Suprapubic skin (tissue), 3 donors: ENCODE results near the gene LRP1B.
"Not testable (repeated sequence)": the region's sequence is repeated elsewhere in the genome, so short reads cannot be mapped to it uniquely, and the experiment has no call there.

Experiments used
- POLR2A ChIP-seq, 2 donors: fragments of 450-650 bp; IDR thresholded peaks; one replicate each; pipeline ENCODE4 v1.6.1; 2017; ENCODE audit warnings: antibody characterized with exemption in 2 of 2, mild to moderate bottlenecking in 2 of 2, moderate library complexity in 2 of 2
- TF ChIP-seq, protein P1 (sequence below), 2 donors: fragments of 200-600 bp in 1 of 2; fragments of 450-650 bp in 1 of 2; sonication (generic) in 1 of 2; IDR thresholded peaks; one replicate each; pipeline ENCODE4 v1.5.1; 2016 to 2019; ENCODE audit warnings: antibody characterized with exemption in 2 of 2, mild to moderate bottlenecking in 1 of 2, moderate library complexity in 1 of 2

DNA sequence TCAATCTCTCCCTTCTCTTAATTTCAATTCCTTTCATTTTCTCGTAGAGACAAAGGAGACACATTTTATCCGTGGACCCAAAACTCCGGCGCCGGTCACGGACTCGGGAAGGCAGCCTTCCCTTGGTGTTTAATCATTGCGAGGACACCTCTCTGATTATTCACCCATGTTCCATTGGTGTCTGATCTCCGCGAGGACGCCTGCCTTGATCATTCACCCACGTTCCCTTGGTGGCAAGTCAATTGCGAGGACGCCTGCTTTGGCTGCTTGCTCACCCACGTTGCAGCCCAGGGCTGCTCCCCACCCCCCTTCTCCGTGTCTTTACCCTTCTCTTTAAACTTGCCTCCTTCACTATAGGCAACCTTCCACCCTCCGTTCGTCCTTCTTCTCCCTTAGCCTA, 1703.8 kb downstream of the LRP1B start:
- not testable (repeated sequence) for TF ChIP-seq POLR2A (IDR thresholded peaks at IDR 0.05)
- TF ChIP-seq, protein P1, sequence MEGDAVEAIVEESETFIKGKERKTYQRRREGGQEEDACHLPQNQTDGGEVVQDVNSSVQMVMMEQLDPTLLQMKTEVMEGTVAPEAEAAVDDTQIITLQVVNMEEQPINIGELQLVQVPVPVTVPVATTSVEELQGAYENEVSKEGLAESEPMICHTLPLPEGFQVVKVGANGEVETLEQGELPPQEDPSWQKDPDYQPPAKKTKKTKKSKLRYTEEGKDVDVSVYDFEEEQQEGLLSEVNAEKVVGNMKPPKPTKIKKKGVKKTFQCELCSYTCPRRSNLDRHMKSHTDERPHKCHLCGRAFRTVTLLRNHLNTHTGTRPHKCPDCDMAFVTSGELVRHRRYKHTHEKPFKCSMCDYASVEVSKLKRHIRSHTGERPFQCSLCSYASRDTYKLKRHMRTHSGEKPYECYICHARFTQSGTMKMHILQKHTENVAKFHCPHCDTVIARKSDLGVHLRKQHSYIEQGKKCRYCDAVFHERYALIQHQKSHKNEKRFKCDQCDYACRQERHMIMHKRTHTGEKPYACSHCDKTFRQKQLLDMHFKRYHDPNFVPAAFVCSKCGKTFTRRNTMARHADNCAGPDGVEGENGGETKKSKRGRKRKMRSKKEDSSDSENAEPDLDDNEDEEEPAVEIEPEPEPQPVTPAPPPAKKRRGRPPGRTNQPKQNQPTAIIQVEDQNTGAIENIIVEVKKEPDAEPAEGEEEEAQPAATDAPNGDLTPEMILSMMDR (IDR thresholded peaks at IDR 0.05), result not testable (repeated sequence)
